B cell (primary cell): ENCODE measurements around the gene GGT6. TPM values are rescaled to one million over a fixed set of nuclear protein-coding genes. Genes with fewer than 3 reads are reported as not detected.

Experiments
- ATAC-seq: fragments of 200-7000 bp; cut with Tn5 transposase; one replicate; pipeline ENCODE4 v1.10.0; 2021; ENCODE audit warnings: low read depth, mild to moderate bottlenecking, moderate number of reproducible peaks, moderate library complexity
- CTCF ChIA-PET: fragments of 350-600 bp; sonication (Branson Sonifier 250); formaldehyde crosslinking; loops from one replicate; lab custom pipeline; 2021; ENCODE audit warnings: antibody characterized with exemption, inconsistent platforms; lab: Charles Lee
- POLR2A ChIA-PET: fragments of 350-600 bp; sonication (Branson Sonifier 250); formaldehyde crosslinking; loops from one replicate; lab custom pipeline; 2021; ENCODE audit warnings: antibody characterized with exemption; lab: Charles Lee
- DNase-seq: peaks from one replicate; pipeline ENCODE4 v3.0.0; 2013
- H2AFZ ChIP-seq: 2 replicates; pipeline ENCODE4 v1.6.1; 2012; ENCODE audit warnings: mild to moderate bottlenecking, low read depth, low read length; ENCODE audit not compliant: insufficient read depth, poor library complexity, severe bottlenecking
- H3K27ac ChIP-seq, 2 donors: 1 replicate in 1 of 2; 2 replicates in 1 of 2; pipeline ENCODE4 v1.5.1; 2012 to 2013; ENCODE audit warnings: low read length in 2 of 2, mild to moderate bottlenecking in 2 of 2, moderate library complexity in 1 of 2
- H3K27me3 ChIP-seq, 4 experiments: fragments of 200-600 bp in 1 of 4; sonication (generic) in 1 of 4; replicated peaks in 1 of 4; 1 replicate in 2 of 4; 2 replicates in 2 of 4; pipeline versions ENCODE4 v1.6.1 to v1.7.0; 2013 to 2016; ENCODE audit warnings: low read length in 3 of 4, mild to moderate bottlenecking in 2 of 4, mixed read lengths in 1 of 4, moderate library complexity in 1 of 4; ENCODE audit not compliant: insufficient read depth in 4 of 4, control insufficient read depth in 3 of 4; ENCODE audit errors: control extremely low read depth in 1 of 4
- H3K36me3 ChIP-seq, 2 experiments: replicated peaks in 1 of 2; 1 replicate in 1 of 2; 2 replicates in 1 of 2; pipeline versions ENCODE4 v1.6.1 to v1.7.1; 2013; ENCODE audit warnings: low read length in 1 of 2; ENCODE audit not compliant: insufficient read depth in 2 of 2, control insufficient read depth in 1 of 2; ENCODE audit errors: control extremely low read depth in 1 of 2, extremely low read depth in 1 of 2
- H3K4me1 ChIP-seq, 2 donors: fragments of 200-600 bp in 1 of 2; sonication (generic) in 1 of 2; 1 replicate in 1 of 2; 2 replicates in 1 of 2; pipeline versions ENCODE4 v1.5.1 to v1.6.1; 2013 to 2017; ENCODE audit warnings: low read length in 2 of 2; ENCODE audit not compliant: control insufficient read depth in 2 of 2, insufficient read depth in 2 of 2
- H3K4me2 ChIP-seq: replicated peaks from 2 replicates; pipeline ENCODE3; 2012; ENCODE audit warnings: mild to moderate bottlenecking, low read depth, low read length; ENCODE audit not compliant: poor library complexity, severe bottlenecking
- H3K4me3 ChIP-seq, 5 experiments: fragments of 200-600 bp in 1 of 5; sonication (generic) in 1 of 5; 1 replicate in 3 of 5; 2 replicates in 2 of 5; pipeline versions ENCODE4 v1.5.1 to v1.7.0; 2011 to 2016; ENCODE audit warnings: low read length in 4 of 5, mild to moderate bottlenecking in 4 of 5, low read depth in 2 of 5, control low read depth in 1 of 5, moderate library complexity in 1 of 5; ENCODE audit not compliant: insufficient read depth in 1 of 5; ENCODE audit errors: control extremely low read depth in 1 of 5, extremely low read depth in 1 of 5
- H3K79me2 ChIP-seq: fragments of 200-600 bp; sonication (generic); one replicate; pipeline ENCODE4 v1.6.0; 2016; ENCODE audit warnings: low read length; ENCODE audit not compliant: control insufficient read depth, insufficient read depth
- H3K9ac ChIP-seq: fragments of 200-600 bp; sonication (generic); 2 replicates; pipeline ENCODE4 v1.6.1; 2017; ENCODE audit warnings: mild to moderate bottlenecking, low read length, moderate library complexity
- H3K9me3 ChIP-seq, 3 donors: one replicate each; pipeline versions ENCODE4 v1.6.1 to v1.7.1; 2013; ENCODE audit warnings: low read length in 2 of 3; ENCODE audit not compliant: control insufficient read depth in 2 of 3, insufficient read depth in 1 of 3; ENCODE audit errors: control extremely low read depth in 1 of 3
- H4K20me1 ChIP-seq: 2 replicates; pipeline ENCODE4 v1.6.0; 2012; ENCODE audit warnings: mild to moderate bottlenecking, low read length; ENCODE audit not compliant: insufficient read depth, control insufficient read depth, poor library complexity, severe bottlenecking
- H3K27ac Mint-ChIP-seq: one replicate; pipeline ENCODE4 v1.8.0; 2021; ENCODE audit warnings: mixed read lengths
- H3K27me3 Mint-ChIP-seq: one replicate; pipeline ENCODE4 v1.8.0; 2021; ENCODE audit warnings: mixed read lengths
- H3K4me1 Mint-ChIP-seq: one replicate; pipeline ENCODE4 v1.8.0; 2021; ENCODE audit warnings: mixed read lengths
- H3K4me3 Mint-ChIP-seq: one replicate; pipeline ENCODE4 v1.8.0; 2021; ENCODE audit warnings: mixed read lengths
- H3K9me3 Mint-ChIP-seq: one replicate; pipeline ENCODE4 v1.8.0; 2022; ENCODE audit warnings: mixed read lengths; ENCODE audit not compliant: insufficient read depth
- EZH2 ChIP-seq: IDR thresholded peaks from 2 replicates; pipeline ENCODE4 v1.6.1; 2012; ENCODE audit warnings: borderline replicate concordance, low read depth, mild to moderate bottlenecking, moderate library complexity, low read length; ENCODE audit not compliant: insufficient read depth, poor library complexity, severe bottlenecking
- WGBS: methylation state at CpG from one replicate; pipeline ENCODE4 v1.1.5; 2013; ENCODE audit warnings: missing lambda C conversion rate; ENCODE audit not compliant: insufficient coverage; 5-methylcytosine and 5-hydroxymethylcytosine counted together
- intact Hi-C: fragments of 100-400 bp; cut with micrococcal nuclease; formaldehyde crosslinking; loops from one replicate; pipeline ENCODE4 v1.10.0; 2022
- polyA plus RNA-seq: library from polyadenylated mRNA; depleted of rRNA; stranded (reverse); fragments of >200 nt; gene quantifications from 2 replicates; pipeline ENCODE4 v1.2.3, GENCODE V29; 2012
- total RNA-seq, 2 donors: library from RNA; stranded (reverse); fragments of 120-200 nt in 1 of 2; gene quantifications; 1 replicate in 1 of 2; 2 replicates in 1 of 2; pipeline versions ENCODE4 v1.2.3 to v1.2.4, GENCODE V29; 2013 to 2022
- TF ChIP-seq, protein P1 (sequence below): fragments of 200-600 bp; IDR thresholded peaks from one replicate; pipeline ENCODE4 v1.8.0; 2022; ENCODE audit warnings: antibody characterized with exemption, mild to moderate bottlenecking

GGT6 gene
- total and polyA plus RNA-seq, 2 donors (not counting 1 experiment from before 2014, with no cell fraction given): not detected

GRCh38 chr17:4604111-4604644, 43.8 kb upstream of the GGT6 start:
- Mint-ChIP-seq H3K9me3 (no peaks in the 10 kb centered on the region), H3K27ac (no peak overlapping the region), H3K27me3 (peaks cover 32% of the 10 kb centered on the region), H3K4me1 (no peaks in the 10 kb centered on the region), H3K4me3 (no peak overlapping the region)
- no peak overlapping the region for H3K4me3 ChIP-seq
- ChIA-PET CTCF (no interaction called here), POLR2A (no interaction called here)
- DNase-seq (no peak), ATAC-seq (no peak)
- TF ChIP-seq EZH2: no peak
- TF ChIP-seq, protein P1, sequence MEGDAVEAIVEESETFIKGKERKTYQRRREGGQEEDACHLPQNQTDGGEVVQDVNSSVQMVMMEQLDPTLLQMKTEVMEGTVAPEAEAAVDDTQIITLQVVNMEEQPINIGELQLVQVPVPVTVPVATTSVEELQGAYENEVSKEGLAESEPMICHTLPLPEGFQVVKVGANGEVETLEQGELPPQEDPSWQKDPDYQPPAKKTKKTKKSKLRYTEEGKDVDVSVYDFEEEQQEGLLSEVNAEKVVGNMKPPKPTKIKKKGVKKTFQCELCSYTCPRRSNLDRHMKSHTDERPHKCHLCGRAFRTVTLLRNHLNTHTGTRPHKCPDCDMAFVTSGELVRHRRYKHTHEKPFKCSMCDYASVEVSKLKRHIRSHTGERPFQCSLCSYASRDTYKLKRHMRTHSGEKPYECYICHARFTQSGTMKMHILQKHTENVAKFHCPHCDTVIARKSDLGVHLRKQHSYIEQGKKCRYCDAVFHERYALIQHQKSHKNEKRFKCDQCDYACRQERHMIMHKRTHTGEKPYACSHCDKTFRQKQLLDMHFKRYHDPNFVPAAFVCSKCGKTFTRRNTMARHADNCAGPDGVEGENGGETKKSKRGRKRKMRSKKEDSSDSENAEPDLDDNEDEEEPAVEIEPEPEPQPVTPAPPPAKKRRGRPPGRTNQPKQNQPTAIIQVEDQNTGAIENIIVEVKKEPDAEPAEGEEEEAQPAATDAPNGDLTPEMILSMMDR: no peak
- no peaks in the 10 kb centered on the region for H3K4me1 ChIP-seq
- peaks cover 0 to 8% (median 1%) of the 10 kb centered on the region in 4 experiments for H3K27me3 ChIP-seq
- WGBS: 95% methylated on average over 17 of the region's 18 CpGs
- no peak overlapping the region for H2AFZ ChIP-seq
- H3K4me2 ChIP-seq: no peak overlapping the region
- H3K36me3 ChIP-seq: no peaks in the 10 kb centered on the region
- no peak overlapping the region for H3K9ac ChIP-seq
- H3K9me3 ChIP-seq: no peaks in the 10 kb centered on the region
- intact Hi-C loops: no loop called here
- no peak overlapping the region for H3K27ac ChIP-seq
- no peaks in the 10 kb centered on the region for H4K20me1 ChIP-seq
- H3K79me2 ChIP-seq: no peaks in the 10 kb centered on the region

- peaks cover 0 to 4% (median 0%) of the 10 kb centered on the region in 4 experiments for H3K27me3 ChIP-seq
- no peak overlapping the region for H3K9ac ChIP-seq
- no peak for DNase-seq
- H3K4me1 Mint-ChIP-seq: no peaks in the 10 kb centered on the region
- H3K36me3 ChIP-seq: no peaks in the 10 kb centered on the region
- no peaks in the 10 kb centered on the region for H3K79me2 ChIP-seq
- CTCF ChIA-PET: no interaction called here
- ATAC-seq: no peak
- H3K9me3 ChIP-seq: no peaks in the 10 kb centered on the region
- intact Hi-C loops: no loop called here
- H3K27me3 Mint-ChIP-seq: peaks cover 23% of the 10 kb centered on the region
- no peak overlapping the region for H3K27ac Mint-ChIP-seq
- no peak overlapping the region for H3K4me3 ChIP-seq
- no peak overlapping the region for H2AFZ ChIP-seq
- POLR2A ChIA-PET: no interaction called here
- TF ChIP-seq, protein P1: no peak
- no peak for TF ChIP-seq EZH2
- H3K4me2 ChIP-seq: no peak overlapping the region
- H4K20me1 ChIP-seq: no peaks in the 10 kb centered on the region
- no peak overlapping the region for H3K4me3 Mint-ChIP-seq
- no peaks in the 10 kb centered on the region for H3K4me1 ChIP-seq
- no peak overlapping the region for H3K27ac ChIP-seq
- no peaks in the 10 kb centered on the region for H3K9me3 Mint-ChIP-seq
- WGBS: 100% methylated on average over 1 of the region's 5 CpGs
Observed at GRCh38 chr17:4602041-4602440, 41.7 kb upstream of the GGT6 start.
